HG03378 (cell line): ENCODE measurements around the gene LGALS9C.
"Not testable (repeated sequence)": the region's sequence is repeated elsewhere in the genome, so short reads cannot be mapped to it uniquely, and the experiment has no call there.

ENCODE experiments used
- ATAC-seq: cut with Tn5 transposase; IDR thresholded peaks from one replicate; pipeline ENCODE4 v1.9.1; 2021; ENCODE audit warnings: mild to moderate bottlenecking, moderate library complexity; ENCODE audit not compliant: unreplicated experiment

Gene LGALS9C

DNA sequence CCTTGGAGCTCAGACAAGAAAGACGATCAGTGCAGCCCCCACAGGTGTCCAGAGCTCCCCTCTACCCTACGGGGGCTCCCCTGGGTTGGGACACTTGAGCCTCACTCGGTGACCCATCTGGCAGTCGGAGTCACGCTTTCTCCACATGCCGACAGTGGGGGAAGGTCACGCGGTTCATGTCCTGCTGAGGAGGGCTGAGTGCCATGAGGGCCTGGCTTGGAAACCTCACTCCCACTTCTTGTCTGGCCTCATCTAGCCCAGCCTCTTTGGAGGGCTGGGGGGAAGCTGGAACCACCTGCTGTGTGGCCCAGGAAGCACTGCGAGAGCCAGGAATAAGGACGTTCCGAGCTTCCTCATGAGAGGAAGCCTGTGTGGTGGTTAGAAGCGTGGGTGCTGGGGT lies 1.8 kb downstream of the LGALS9C start:
- not testable (repeated sequence) for ATAC-seq

DNA sequence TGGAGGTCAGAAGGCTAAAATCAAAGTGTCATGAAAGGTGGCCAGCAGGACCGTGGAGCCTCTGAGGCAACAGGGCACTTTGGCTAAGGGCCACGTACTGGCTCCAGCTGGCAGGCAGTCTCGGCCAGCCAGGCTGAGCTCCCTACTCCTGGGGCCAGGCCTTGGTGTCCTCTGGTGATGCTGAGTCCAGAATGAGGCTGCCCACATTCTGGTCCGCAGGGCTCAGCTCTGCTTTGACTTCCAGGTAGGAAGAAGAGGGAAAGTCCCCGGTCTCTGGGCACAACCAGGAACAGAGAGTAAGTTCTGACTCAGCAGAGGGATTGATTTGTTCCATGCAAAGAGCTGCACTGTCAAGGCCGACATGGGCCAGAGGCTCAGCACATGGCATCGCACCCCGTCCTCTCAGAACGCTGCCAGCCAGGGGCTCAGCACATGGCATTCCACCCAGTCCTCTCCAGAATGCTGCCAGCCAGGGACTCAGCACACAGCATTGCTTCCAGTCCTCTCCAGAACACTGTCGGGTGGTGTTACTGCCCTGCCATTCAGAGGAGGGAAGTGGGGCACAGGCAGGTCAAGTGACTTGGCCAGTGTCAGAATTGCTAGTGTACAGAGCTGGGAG lies 2.5 kb downstream of the LGALS9C start:
- not testable (repeated sequence) for ATAC-seq

GRCh38 chr17:18481775-18482174 lies 5.2 kb downstream of the LGALS9C start:
- ATAC-seq, result not testable (repeated sequence)

- not testable (repeated sequence) for ATAC-seq
Observed at GRCh38 chr17:18485936-18486464, 9.4 kb downstream of the LGALS9C start.

DNA sequence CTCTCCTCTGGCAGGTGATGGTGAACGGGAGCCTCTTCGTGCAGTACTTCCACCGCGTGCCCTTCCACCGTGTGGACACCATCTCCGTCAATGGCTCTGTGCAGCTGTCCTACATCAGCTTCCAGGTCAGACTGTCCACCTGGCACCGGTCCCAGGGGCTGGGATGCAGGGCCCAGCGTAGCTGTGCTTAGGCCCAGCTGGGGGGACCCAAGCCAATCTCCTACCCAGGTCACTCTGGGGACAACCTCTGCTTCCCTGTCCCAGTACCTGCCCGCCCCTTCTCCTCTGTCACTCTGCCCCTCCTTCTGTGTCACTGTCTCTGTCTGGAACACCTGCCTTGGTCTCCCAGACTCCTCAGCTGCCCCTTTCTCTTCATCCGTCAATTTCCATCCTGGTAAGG lies 11.0 kb downstream of the LGALS9C start:
- not testable (repeated sequence) for ATAC-seq

- not testable (repeated sequence) for ATAC-seq
Observed at GRCh38 chr17:18488622-18489021, 12.0 kb downstream of the LGALS9C start.

DNA sequence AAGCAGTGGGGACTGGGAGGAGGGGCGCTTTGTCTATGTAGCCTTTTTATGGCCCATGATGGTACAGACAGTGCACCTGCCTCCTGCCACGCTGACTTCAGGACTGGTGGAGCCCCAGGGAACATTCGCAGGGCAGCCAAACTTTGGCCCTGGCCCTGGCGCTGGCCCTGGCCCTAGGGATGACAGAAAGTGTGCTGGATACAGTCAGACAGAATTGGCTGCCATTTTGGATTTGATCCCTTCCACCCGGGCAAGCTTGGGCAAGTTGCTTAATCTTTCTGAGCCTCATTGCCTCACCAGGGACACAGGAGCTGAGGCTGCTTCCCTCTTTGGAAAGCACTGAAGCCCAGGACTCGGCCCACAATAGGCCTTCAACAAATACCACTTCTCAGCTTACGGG lies 13.4 kb downstream of the LGALS9C start:
- not testable (repeated sequence) for ATAC-seq

- ATAC-seq, result not testable (repeated sequence)
Observed at GRCh38 chr17:18492712-18493480, 16.3 kb downstream of the LGALS9C start.

GRCh38 chr17:18494250-18494768 lies 17.7 kb downstream of the LGALS9C start:
- not testable (repeated sequence) for ATAC-seq

- not testable (repeated sequence) for ATAC-seq
Observed at GRCh38 chr17:18497044-18497443, 20.5 kb downstream of the LGALS9C start.

DNA sequence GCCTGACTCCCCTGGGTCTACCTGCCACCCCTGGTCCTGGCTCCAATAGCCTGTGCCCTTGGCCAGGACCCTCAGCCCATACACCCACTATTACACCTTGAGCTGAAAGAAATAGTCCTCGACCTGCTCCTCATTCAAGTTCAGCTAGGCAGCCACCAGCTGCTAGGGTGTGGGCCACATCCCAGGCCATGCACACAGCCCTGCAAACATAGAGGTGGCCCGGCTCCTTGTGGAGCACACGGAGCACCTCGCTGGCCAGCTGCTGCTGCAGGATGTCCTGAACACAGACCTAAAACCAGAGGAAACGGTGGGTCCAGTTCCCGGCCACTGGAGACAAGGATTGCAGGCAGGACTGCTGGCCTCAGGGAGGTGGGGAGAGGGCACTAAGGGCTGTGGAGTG lies 22.5 kb downstream of the LGALS9C start:
- not testable (repeated sequence) for ATAC-seq

DNA sequence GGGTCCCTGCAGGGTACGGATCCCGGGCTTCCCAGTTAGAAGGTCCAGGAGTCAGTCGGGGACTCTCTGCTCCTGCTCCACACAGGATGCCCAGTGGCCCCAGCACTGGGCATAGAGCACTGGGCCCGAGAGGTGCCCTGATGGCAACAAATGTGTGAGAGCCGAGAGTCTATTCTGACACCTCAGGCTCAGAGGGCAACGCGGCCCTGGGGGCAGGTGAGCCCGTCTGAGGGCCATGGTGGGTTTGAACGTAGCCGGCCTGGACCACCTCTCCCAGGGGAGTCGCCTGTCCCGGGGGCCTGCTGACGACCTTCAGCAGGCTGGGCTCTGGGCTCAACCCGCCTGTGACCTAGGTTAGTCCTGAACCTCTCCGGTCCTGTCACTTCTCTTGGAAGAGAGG lies 23.2 kb downstream of the LGALS9C start:
- ATAC-seq, result not testable (repeated sequence)

DNA sequence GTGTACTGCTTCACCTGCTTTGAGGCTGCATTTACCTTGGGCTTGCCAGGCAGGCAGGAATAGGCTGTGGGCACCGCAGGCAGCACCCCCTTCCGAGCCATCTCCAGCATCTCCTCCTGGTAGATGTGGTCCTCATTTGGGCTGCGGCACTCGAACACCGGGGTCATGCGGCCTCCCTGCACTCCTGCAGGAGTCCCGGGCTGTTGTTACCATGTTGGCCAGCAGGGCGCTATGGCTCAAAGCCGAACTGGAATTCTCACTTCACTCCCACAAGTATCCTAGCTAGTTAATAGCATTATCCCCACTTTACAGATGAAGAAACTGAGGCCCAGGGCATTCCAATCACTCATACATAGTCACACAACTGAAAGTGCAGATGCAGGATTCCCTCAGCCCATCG lies 23.7 kb downstream of the LGALS9C start:
- ATAC-seq, result not testable (repeated sequence)

DNA sequence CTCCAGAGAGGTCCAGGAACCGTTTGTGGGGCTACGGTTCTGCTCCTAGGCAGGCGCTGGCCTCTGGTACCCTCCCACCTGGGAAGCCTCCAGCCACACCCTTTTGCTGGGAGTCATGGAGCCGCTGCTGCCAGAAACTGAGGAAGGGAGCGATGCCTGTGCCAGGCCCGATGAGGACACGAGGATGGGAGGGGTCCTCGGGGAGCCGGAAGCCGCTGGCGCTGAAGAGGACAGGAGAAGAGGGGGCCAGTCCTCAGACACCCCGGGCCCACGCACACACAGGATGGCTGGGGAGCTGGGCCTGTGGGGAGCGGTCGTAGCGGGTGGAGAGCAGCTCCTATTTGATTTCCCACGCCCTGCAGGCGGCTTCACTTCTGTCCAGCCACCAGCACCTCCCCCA lies 24.2 kb downstream of the LGALS9C start:
- ATAC-seq, result not testable (repeated sequence)

- ATAC-seq, result not testable (repeated sequence)
Observed at GRCh38 chr17:18503221-18503620, 26.6 kb downstream of the LGALS9C start.

- not testable (repeated sequence) for ATAC-seq
Observed at GRCh38 chr17:18507729-18508128, 31.1 kb downstream of the LGALS9C start.

DNA sequence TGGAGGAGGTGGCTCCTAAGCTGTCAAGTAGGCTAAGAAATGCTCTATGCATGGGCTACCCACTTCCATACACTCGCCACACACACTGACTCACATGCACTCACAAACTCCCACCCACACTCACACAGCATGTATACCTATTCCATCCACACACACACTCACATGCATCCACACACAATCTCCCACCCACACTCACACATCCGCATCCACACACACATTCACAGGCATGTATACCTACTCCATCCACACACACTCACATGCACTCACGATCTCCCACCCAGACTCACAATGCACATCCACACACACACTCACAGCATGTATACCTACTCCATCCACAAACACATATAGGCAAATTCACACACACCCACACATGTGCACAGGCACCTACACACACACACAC lies 32.1 kb downstream of the LGALS9C start:
- ATAC-seq, result not testable (repeated sequence)

DNA sequence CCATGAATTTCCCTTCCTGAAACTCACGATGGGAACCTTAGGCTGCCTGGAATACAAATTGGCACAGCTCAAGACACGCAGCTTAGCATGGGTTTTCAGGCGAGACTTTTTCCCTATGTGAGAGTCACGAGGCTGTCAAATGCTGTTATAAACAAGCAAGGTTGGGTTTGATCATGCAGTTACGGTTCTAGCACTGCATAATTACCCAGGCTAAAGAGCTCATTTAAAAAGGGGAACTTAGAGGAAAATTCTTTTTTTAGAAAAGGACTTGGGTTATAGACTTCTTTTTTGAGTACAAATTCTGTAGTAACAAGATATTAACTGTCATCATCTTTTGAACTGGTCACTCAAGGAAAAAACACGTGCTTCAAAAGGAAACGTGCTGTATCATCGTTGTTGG lies 44.5 kb downstream of the LGALS9C start:
- not testable (repeated sequence) for ATAC-seq

DNA sequence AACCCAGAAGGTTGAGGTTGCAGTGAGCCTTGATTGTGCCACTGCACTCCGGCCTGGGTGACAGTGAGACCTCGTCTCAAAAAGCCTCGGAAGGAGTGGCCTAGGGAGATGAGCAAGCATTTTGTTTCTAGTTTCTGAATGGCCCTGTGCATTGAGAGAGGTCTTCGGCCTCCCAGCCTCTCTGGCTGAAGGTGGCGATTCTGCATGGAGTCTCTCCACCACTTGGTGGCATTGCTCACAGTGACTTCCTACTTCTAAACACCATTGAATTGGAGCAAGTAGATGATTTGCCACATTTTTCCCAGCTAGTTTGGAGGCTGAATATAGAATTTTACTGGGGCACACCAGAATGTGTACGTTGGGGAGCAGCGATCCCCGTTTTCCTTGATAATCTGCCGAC lies 48.4 kb downstream of the LGALS9C start:
- ATAC-seq, result not testable (repeated sequence)

- ATAC-seq, result not testable (repeated sequence)
Observed at GRCh38 chr17:18526168-18526800, 49.7 kb downstream of the LGALS9C start.

DNA sequence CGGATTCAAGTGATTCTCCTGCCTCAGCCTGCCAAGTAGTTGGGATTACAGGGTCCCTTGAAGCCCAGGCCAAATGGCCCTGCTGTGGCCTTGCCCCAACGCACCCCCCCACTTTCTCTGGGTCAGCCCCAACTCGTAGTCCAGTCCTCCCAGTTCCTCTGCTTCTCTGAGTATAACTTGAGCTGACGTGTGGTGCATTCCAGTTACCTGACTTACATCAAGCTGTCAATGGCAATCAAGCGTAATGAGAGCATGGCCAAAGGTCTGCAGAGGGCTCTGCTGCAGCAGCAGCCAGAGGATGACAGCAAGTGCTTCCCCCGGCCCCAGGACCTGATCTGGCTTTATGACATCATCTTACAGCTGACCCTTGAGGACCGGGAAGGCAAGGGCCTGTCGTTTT lies 50.8 kb downstream of the LGALS9C start:
- ATAC-seq, result not testable (repeated sequence)
